Measurements from ENCODE around the gene ZFP36L2.

ZFP36L2 gene

GRCh38 chr2:43222475-43223309 lies 3.7 kb downstream of the ZFP36L2 start:
- DNase-seq: peak; percentile 33

GRCh38 chr2:43221763-43222474 lies 4.5 kb downstream of the ZFP36L2 start:
- DNase-seq: peak; percentile 97

GRCh38 chr2:43221124-43221762 lies 5.2 kb downstream of the ZFP36L2 start:
- peak; percentile 91 for DNase-seq

- no peak for DNase-seq
Measured at GRCh38 chr2:43220760-43221123, 5.7 kb downstream of the ZFP36L2 start.

GRCh38 chr2:43220229-43220751 lies 6.1 kb downstream of the ZFP36L2 start:
- DNase-seq: peak; percentile 35

GRCh38 chr2:43219383-43220228 lies 6.8 kb downstream of the ZFP36L2 start:
- peak; percentile 82 for DNase-seq

GRCh38 chr2:43218702-43219382 lies 7.6 kb downstream of the ZFP36L2 start:
- DNase-seq: no peak

- DNase-seq: peak; percentile 49
Measured at GRCh38 chr2:43218155-43218701, 8.2 kb downstream of the ZFP36L2 start.

GRCh38 chr2:43217228-43218154 lies 8.9 kb downstream of the ZFP36L2 start:
- no peak for DNase-seq

- DNase-seq: no peak
Measured at GRCh38 chr2:43216629-43217028, 9.8 kb downstream of the ZFP36L2 start.

- no peak for DNase-seq
Measured at GRCh38 chr2:43215673-43216255, 10.6 kb downstream of the ZFP36L2 start.

- DNase-seq: no peak
Measured at GRCh38 chr2:43214253-43214652, 12.2 kb downstream of the ZFP36L2 start.

GRCh38 chr2:43212931-43213330 lies 13.5 kb downstream of the ZFP36L2 start:
- no peak for DNase-seq

GRCh38 chr2:43212216-43212835 lies 14.1 kb downstream of the ZFP36L2 start:
- no peak for DNase-seq

GRCh38 chr2:43210467-43211303 lies 15.7 kb downstream of the ZFP36L2 start:
- peak; percentile 87 for DNase-seq

- no peak for DNase-seq
Measured at GRCh38 chr2:43210125-43210466, 16.3 kb downstream of the ZFP36L2 start.

GRCh38 chr2:43209204-43209717 lies 17.1 kb downstream of the ZFP36L2 start:
- DNase-seq: no peak

- no peak for DNase-seq
Measured at GRCh38 chr2:43207553-43208300, 18.7 kb downstream of the ZFP36L2 start.
